Uterus (tissue), 2 donors: ENCODE results near the gene FZD10.

ENCODE experiments used
- CTCF ChIP-seq, 4 experiments: fragments of 200-600 bp in 2 of 4; fragments of 450-650 bp in 2 of 4; sonication (generic) in 2 of 4; IDR thresholded peaks; one replicate each; pipeline ENCODE4 v1.5.1; 2016 to 2019; ENCODE audit warnings: antibody characterized with exemption in 4 of 4, mild to moderate bottlenecking in 2 of 4, moderate library complexity in 1 of 4
- POLR2A ChIP-seq, 2 donors: fragments of 450-650 bp; IDR thresholded peaks; one replicate each; pipeline ENCODE4 v1.6.1; 2016; ENCODE audit warnings: antibody characterized with exemption in 2 of 2, mild to moderate bottlenecking in 1 of 2, moderate library complexity in 1 of 2

- TF ChIP-seq CTCF (IDR thresholded peaks at IDR 0.05) (no peak), POLR2A (IDR thresholded peaks at IDR 0.05) (no peak)
Observed at GRCh38 chr12:130145731-130146130, 16.5 kb upstream of the FZD10 start.
